Right atrium auricular region (tissue), 2 donors: ENCODE data around the gene KANSL3. TPM values are rescaled to one million over a fixed set of nuclear protein-coding genes. Genes with fewer than 3 reads are reported as not detected.

Experiments
- DNase-seq: peaks from one replicate; pipeline ENCODE4 v3.0.0-alpha.2; 2019; ENCODE audit warnings: low spot score
- H3K27ac ChIP-seq, 2 donors: fragments of 200-600 bp; sonication (generic); 1 replicate in 1 of 2; 2 replicates in 1 of 2; pipeline ENCODE4 v1.5.1; 2016 to 2019
- H3K27me3 ChIP-seq, 2 donors: fragments of 200-600 bp; sonication (generic); one replicate each; pipeline versions ENCODE4 v1.5.1 to v1.6.0; 2017 to 2019
- H3K36me3 ChIP-seq: fragments of 200-600 bp; sonication (generic); one replicate; pipeline ENCODE4 v1.5.1; 2016
- H3K4me1 ChIP-seq, 2 donors: fragments of 200-600 bp; sonication (generic); one replicate each; pipeline versions ENCODE4 v1.5.1 to v1.6.0; 2017 to 2019
- H3K4me3 ChIP-seq, 2 donors: fragments of 200-600 bp; sonication (generic); 1 replicate in 1 of 2; 2 replicates in 1 of 2; pipeline ENCODE4 v1.5.1; 2017 to 2019; ENCODE audit warnings: mild to moderate bottlenecking in 1 of 2, moderate library complexity in 1 of 2
- H3K9me3 ChIP-seq, 2 donors: fragments of 200-600 bp; sonication (generic); one replicate each; pipeline ENCODE4 v1.5.1; 2019
- CTCF ChIP-seq, 2 donors: fragments of 200-600 bp; sonication (generic); IDR thresholded peaks; one replicate each; pipeline ENCODE4 v1.5.1; 2019; ENCODE audit warnings: antibody characterized with exemption in 2 of 2
- total RNA-seq, 2 donors: library from RNA; depleted of rRNA; stranded (reverse); fragments of >200 nt; gene quantifications; one replicate each; pipeline ENCODE4 v1.1.0, GENCODE V29; 2016

KANSL3 gene
- total RNA-seq, 2 donors from 2014 or later, result 27.3 to 29.4 TPM

- Histone ChIP-seq H3K27me3 (no peaks in the 10 kb centered on the region), H3K9me3 (no peaks in the 10 kb centered on the region), H3K4me3 (no peak overlapping the region), H3K4me1 (no peaks in the 10 kb centered on the region), H3K36me3 (peaks cover 86% of the 10 kb centered on the region), H3K27ac (no peak overlapping the region)
- no peak for DNase-seq
- TF ChIP-seq CTCF (IDR thresholded peaks at IDR 0.05), result no peak
These were observed 36.5 kb downstream of the KANSL3 start for GRCh38 chr2:96601382-96602292.

GRCh38 chr2:96599941-96600340 is 38.2 kb downstream of the KANSL3 start:
- Histone ChIP-seq H3K4me3 (no peak overlapping the region), H3K36me3 (peaks cover 84% of the 10 kb centered on the region), H3K9me3 (no peaks in the 10 kb centered on the region), H3K27ac (no peak overlapping the region), H3K4me1 (no peaks in the 10 kb centered on the region), H3K27me3 (no peaks in the 10 kb centered on the region)
- no peak for TF ChIP-seq CTCF (IDR thresholded peaks at IDR 0.05)
- no peak for DNase-seq

GRCh38 chr2:96596596-96596995 is 41.5 kb downstream of the KANSL3 start:
- peaks cover 79% of the 10 kb centered on the region for H3K36me3 ChIP-seq
- H3K9me3 ChIP-seq, result no peaks in the 10 kb centered on the region
- H3K4me1 ChIP-seq, result no peaks in the 10 kb centered on the region
- no peaks in the 10 kb centered on the region for H3K27me3 ChIP-seq
- H3K4me3 ChIP-seq, result no peak overlapping the region
- no peak for DNase-seq
- TF ChIP-seq CTCF (IDR thresholded peaks at IDR 0.05), result no peak
- H3K27ac ChIP-seq, result no peak overlapping the region

GRCh38 chr2:96594691-96595152 is 43.4 kb downstream of the KANSL3 start:
- H3K27me3 ChIP-seq, result no peaks in the 10 kb centered on the region
- no peak overlapping the region for H3K27ac ChIP-seq
- H3K4me3 ChIP-seq, result no peak overlapping the region
- peaks cover 60% of the 10 kb centered on the region for H3K36me3 ChIP-seq
- TF ChIP-seq CTCF (IDR thresholded peaks at IDR 0.05), result no peak
- H3K9me3 ChIP-seq, result no peaks in the 10 kb centered on the region
- DNase-seq, result no peak
- H3K4me1 ChIP-seq, result no peaks in the 10 kb centered on the region

GRCh38 chr2:96594282-96594681 is 43.8 kb downstream of the KANSL3 start:
- no peak overlapping the region for H3K27ac ChIP-seq
- no peaks in the 10 kb centered on the region for H3K4me1 ChIP-seq
- H3K9me3 ChIP-seq, result no peaks in the 10 kb centered on the region
- no peak overlapping the region for H3K4me3 ChIP-seq
- H3K36me3 ChIP-seq, result peaks cover 58% of the 10 kb centered on the region
- no peaks in the 10 kb centered on the region for H3K27me3 ChIP-seq
- DNase-seq, result no peak
- TF ChIP-seq CTCF (IDR thresholded peaks at IDR 0.05), result no peak
